ENCODE data around the gene SDF2L1.
"Not testable (repeated sequence)": the region's sequence is repeated elsewhere in the genome, so short reads cannot be mapped to it uniquely, and the experiment has no call there.

Gene SDF2L1

GRCh38 chr22:21659864-21660525, 17.9 kb downstream of the SDF2L1 start:
- DNase-seq (ENCODE audit: low read depth in 2 of 3, low spot score in 2 of 3) = no peak

GRCh38 chr22:21660904-21661303, 18.8 kb downstream of the SDF2L1 start:
- DNase-seq (ENCODE audit: low read depth in 2 of 3, low spot score in 2 of 3) = no peak

GRCh38 chr22:21661991-21662390, 19.9 kb downstream of the SDF2L1 start:
- no peak for DNase-seq (ENCODE audit: low read depth in 2 of 3, low spot score in 2 of 3)

DNA sequence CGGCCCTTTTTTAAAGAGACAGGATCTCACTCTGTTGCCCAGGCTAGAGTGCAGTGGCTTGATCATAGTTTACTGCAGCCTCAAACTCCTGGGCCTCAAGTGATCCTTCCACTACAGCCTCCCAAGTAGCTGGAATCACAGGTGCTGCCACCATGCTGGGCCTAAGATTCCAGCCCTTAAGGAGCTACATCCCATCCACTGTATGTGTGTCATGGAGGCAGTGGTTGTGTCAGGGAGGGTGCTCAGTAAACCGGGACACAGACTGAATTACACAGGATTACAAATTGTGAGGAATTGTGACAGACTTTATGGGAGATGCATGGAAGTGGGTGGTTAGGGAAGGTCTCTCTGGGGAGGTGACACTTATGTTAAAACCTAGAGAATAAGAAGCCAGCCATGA, 21.6 kb downstream of the SDF2L1 start:
- no peak for DNase-seq (ENCODE audit: low read depth in 2 of 3, low spot score in 2 of 3)

DNA sequence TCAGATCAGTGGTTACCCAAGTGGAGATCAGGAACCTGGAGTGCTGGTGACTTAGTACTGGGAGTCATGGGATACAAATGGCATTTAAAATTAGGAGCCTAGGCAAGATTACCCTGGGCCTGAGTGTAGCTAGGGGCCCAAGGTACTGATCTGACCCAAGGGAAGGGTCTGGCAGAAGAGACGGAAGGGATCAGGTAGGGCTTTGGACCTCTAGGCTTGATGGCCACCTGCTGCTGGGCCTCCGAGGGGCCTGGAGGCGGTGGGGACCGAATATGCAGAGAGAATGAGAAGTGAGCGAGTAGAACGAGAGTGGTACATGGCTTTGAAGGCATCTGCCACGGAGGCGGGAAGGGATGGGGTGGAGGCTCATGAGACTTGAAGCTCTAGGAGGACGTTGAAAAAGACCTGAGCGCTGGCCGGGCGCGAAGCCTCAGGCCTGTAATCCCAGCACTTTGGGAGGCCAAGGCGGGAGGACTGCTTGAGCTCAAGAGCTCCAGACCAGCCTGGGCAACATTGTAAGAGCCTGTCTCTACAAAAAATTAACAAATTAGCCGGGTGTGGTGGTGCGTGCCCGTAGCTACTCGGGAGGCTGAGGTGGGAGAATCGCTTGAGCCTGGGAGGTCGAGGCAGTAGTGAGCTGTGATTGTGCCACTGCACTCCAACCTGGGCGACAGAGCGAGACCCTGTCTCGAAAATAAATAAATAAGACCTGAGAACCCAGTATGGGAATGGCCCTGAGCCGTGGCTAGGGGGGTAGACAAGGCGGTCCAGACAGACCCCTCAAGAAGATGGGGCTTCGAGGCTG, 23.1 kb downstream of the SDF2L1 start:
- DNase-seq (ENCODE audit: low read depth in 2 of 3, low spot score in 2 of 3) = no peak

GRCh38 chr22:21666786-21667185, 24.7 kb downstream of the SDF2L1 start:
- DNase-seq (ENCODE audit: low read depth in 2 of 3, low spot score in 2 of 3) = no peak

- DNase-seq (ENCODE audit: low read depth in 2 of 3, low spot score in 2 of 3) = no peak
Observed at GRCh38 chr22:21669026-21669425, 26.9 kb downstream of the SDF2L1 start.

GRCh38 chr22:21672107-21672629, 30.1 kb downstream of the SDF2L1 start:
- DNase-seq (ENCODE audit: low read depth in 2 of 3, low spot score in 2 of 3) = no peak

- no peak for DNase-seq (ENCODE audit: low read depth in 2 of 3, low spot score in 2 of 3)
Observed at GRCh38 chr22:21673534-21674321, 31.6 kb downstream of the SDF2L1 start.

DNA sequence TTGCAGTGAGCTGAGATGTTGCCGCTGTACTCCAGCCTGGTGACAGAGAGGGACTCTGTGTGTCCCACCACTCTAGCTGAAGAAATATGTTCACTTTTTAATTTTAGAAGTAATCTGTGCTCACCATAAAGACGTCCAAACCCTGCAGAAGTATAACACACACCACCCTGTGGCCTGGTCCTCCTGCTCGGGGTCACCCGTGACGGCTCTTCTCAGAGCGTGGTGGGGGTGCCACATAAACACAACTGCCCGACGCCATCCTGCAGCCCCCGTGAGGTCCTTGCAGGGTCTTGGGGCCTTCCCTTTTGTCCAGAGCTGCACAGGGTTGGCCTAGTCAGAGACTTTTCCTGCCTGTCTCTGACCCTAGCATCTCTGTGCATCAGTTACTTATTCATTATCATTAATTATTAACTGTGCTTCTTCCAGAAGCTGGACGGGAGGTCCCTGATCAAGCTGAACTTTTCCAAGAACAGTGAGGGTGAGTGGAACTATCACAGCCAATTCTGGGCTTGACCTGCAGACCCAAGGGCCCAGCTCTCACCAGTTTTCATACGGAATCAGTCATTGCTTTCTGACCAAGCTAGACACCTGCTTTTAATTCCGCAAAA, 32.6 kb downstream of the SDF2L1 start:
- no peak for DNase-seq (ENCODE audit: low read depth in 2 of 3, low spot score in 2 of 3)

- no peak for DNase-seq (ENCODE audit: low read depth in 2 of 3, low spot score in 2 of 3)
Observed at GRCh38 chr22:21677606-21678443, 35.7 kb downstream of the SDF2L1 start.

DNA sequence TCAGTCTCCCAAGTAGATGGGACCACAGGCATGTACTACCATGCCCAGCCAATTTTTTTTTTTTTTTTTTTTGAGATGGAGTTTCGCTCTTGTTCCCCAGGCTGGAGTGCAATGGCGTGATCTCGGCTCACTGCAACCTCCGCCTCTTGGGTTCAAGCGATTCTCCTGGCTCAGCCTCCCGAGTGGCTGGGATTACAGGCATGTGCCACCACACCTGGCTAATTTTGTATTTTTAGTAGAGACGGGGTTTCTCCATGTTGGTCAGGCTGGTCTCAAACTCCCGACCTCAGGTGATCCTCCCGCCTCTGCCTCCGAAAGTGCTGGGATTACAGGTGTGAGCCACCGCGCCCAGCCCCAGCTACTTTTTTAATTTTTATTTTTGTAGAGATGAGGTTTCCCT, 36.7 kb downstream of the SDF2L1 start:
- not testable (repeated sequence) for DNase-seq (ENCODE audit: low read depth in 2 of 3, low spot score in 2 of 3)

GRCh38 chr22:21679383-21679782, 37.3 kb downstream of the SDF2L1 start:
- no peak for DNase-seq (ENCODE audit: low read depth in 2 of 3, low spot score in 2 of 3)

DNA sequence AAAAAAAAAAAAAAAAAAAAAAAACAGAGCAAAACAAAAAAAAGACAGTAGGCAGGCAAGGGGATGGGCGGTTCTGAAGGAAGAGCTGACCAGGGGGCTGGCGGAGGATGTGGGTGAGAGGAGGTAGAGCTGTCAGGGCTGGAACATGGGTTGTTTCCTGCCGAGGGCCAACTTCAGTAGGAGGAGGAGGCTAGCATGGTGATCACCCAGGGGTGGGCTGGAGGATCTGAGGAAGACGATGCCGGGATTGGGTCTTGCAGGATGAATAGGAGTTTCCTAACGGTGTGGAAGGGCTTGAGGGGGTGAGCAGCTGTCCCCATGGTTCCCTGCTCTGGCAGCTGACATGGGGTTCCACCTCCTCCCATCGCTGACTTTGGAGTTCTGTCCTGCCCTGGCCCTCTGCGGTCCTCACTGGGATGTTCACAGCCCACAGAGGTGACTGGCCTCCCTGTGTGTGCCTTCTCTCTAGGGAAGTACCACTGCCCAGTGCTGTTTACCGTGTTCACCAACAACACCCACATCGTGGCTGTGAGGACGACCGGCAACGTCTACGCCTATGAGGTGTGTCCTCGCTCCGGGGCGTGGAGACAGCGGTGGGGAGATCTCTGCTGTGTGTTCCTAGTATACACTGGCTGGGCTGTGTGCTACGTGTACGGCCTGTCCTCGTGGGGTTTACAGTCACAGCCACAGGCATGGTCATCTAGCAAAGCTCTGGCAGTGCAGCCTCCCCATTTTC, 38.9 kb downstream of the SDF2L1 start:
- DNase-seq (ENCODE audit: low read depth in 2 of 3, low spot score in 2 of 3) = no peak

DNA sequence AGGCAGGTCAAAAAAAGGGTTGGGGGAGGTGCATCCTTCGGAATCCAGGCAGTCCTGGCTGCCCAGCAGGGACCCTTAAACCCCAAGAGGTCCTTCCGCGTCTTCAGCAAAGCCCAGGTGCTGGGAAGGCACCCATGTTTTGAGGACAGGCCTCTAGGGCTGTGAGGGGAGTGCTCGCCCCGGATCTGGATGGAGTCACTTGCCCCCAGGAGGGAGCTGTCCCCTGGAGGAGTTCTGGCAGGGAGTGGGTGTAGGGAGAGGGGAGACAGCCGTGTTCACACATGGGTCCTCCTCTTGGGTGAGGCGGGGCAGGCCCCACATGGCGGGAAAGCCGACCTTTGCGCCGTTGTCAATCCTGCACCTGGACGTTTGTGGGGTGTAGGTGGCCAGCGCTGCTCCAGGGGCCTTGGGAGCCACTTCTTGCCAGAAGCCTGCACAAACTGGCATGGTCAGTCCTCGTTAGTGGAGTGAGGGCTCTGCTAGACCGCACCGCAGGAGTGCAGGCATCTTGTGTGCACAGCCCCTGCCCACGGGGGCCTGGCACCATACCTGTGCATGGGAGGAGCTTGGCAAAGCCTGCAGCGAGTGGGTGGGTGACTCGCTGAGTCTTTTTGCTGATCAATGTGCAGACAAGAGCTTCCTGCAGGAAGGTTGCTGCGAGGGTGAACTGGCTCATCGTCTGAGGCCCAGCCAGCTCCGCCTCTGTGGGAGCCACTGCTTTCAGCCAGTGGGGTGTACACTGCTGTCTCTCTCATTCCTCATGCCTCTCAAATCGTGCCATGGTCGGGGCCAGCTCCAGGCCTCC, 39.7 kb downstream of the SDF2L1 start:
- no peak for DNase-seq (ENCODE audit: low read depth in 2 of 3, low spot score in 2 of 3)

DNA sequence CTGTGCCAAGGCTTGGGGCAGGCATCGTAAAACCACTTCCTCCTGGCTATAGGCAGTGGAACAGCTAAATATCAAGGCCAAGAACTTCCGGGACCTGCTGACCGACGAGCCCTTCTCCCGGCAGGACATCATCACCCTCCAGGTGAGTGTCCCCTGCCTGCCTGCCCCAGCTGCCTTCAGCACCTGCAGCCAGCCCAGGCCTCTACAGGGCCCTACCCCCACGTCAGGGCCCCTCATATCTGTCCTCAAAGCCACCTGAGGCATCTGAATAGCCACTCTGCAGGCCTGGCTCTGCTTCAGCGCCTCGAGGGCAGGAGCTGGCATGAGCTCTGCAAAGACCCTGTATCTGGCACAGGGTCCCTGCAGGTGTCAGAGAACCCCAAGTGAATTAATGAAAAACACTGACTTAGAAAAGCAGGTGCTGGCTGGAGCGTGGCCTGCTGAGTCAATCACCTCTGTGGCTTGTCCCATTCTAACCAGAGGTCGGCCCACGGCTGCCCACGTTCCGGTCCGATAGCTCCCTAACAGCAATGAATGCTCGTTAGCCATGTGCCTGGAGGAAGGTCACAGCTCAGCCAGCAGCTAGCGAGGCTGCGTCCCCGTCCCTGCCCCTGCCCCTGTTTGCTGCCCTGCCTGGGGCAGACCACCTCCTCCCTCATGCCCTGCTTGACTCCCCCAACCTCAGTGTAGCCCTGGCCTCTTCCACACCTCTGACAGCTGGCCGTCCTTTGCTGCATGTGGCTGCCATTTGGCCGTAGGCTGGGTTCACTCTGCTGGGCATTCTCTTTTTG, 40.5 kb downstream of the SDF2L1 start:
- DNase-seq (ENCODE audit: low read depth in 2 of 3, low spot score in 2 of 3) = no peak

GRCh38 chr22:21683401-21683811, 41.3 kb downstream of the SDF2L1 start:
- no peak for DNase-seq (ENCODE audit: low read depth in 2 of 3, low spot score in 2 of 3)
